A673 (cell line): ENCODE data around the gene KCND3. TPM values are rescaled to one million over a fixed set of nuclear protein-coding genes. Genes with fewer than 3 reads are reported as not detected.

Source experiments
- BruUV-seq: library from RNA; stranded (reverse); fragments of 400-500 nt; replicated peaks from 2 replicates; lab custom pipeline; 2021; lab: Mats Ljungman, UMichigan
- CTCF ChIA-PET: fragments of 300-600 bp; sonication (Branson Sonifier 250); formaldehyde crosslinking; loops from one replicate; lab custom pipeline; 2022; ENCODE audit warnings: antibody characterized with exemption; lab: Charles Lee
- POLR2A ChIA-PET: fragments of 300-600 bp; sonication (Branson Sonifier 250); formaldehyde crosslinking; loops from one replicate; lab custom pipeline; 2022; ENCODE audit warnings: antibody characterized with exemption; ENCODE audit not compliant: low non-redundant PET; lab: Charles Lee
- DNase-seq: peaks from one replicate; pipeline ENCODE4 v3.0.0-alpha.2; 2015; ENCODE audit warnings: low spot score
- H3K27ac ChIP-seq: fragments of 200-600 bp; sonication (generic); 2 replicates; pipeline ENCODE4 v1.5.1; 2016; ENCODE audit warnings: mixed run types, low read depth, mild to moderate bottlenecking, mixed read lengths, antibody characterized with exemption, low read length; ENCODE audit not compliant: poor library complexity, severe bottlenecking
- H3K27me3 ChIP-seq: fragments of 200-600 bp; sonication (generic); replicated peaks from 2 replicates; pipeline ENCODE4 v1.6.1; 2017; ENCODE audit warnings: mixed run types, low read depth, mild to moderate bottlenecking, mixed read lengths, antibody characterized with exemption, low read length; ENCODE audit not compliant: insufficient read depth, poor library complexity
- H3K36me3 ChIP-seq: fragments of 200-600 bp; sonication (generic); 2 replicates; pipeline ENCODE4 v1.6.1; 2016; ENCODE audit warnings: mixed run types, mild to moderate bottlenecking, mixed read lengths, antibody characterized with exemption, low read length; ENCODE audit not compliant: insufficient read depth, poor library complexity, severe bottlenecking
- H3K4me1 ChIP-seq: fragments of 200-600 bp; sonication (generic); 2 replicates; pipeline ENCODE4 v1.6.1; 2017; ENCODE audit warnings: mixed run types, mild to moderate bottlenecking, mixed read lengths, antibody characterized with exemption, low read length; ENCODE audit not compliant: insufficient read depth, poor library complexity, severe bottlenecking
- H3K4me3 ChIP-seq: fragments of 200-600 bp; sonication (generic); 2 replicates; pipeline ENCODE4 v1.5.1; 2016; ENCODE audit warnings: low read depth, mixed run types, mild to moderate bottlenecking, mixed read lengths, low read length; ENCODE audit not compliant: poor library complexity, severe bottlenecking
- H3K9me3 ChIP-seq: fragments of 200-600 bp; sonication (generic); 2 replicates; pipeline ENCODE4 v1.6.1; 2016; ENCODE audit warnings: mixed run types, low read depth, mild to moderate bottlenecking, mixed read lengths, antibody characterized with exemption, low read length; ENCODE audit not compliant: poor library complexity, severe bottlenecking
- EZH2 ChIP-seq: fragments of 200-600 bp; sonication (generic); IDR thresholded peaks from 2 replicates; pipeline ENCODE4 v1.6.1; 2017; ENCODE audit warnings: borderline replicate concordance, low read depth, mild to moderate bottlenecking, mixed read lengths, antibody characterized with exemption, low read length; ENCODE audit not compliant: poor library complexity, severe bottlenecking
- intact Hi-C: fragments of 100-400 bp; cut with micrococcal nuclease; formaldehyde crosslinking; loops from one replicate; pipeline ENCODE4 v1.10.0; 2022; ENCODE audit not compliant: unreplicated experiment
- total RNA-seq: library from RNA; stranded (reverse); gene quantifications from 2 replicates; pipeline ENCODE4 v1.2.3, GENCODE V29; 2021
- TF ChIP-seq, protein P1 (sequence below): fragments of 300-800, 200-600 bp; sonication (generic); conservative IDR thresholded peaks from 2 replicates; pipeline ENCODE4 v1.5.1; 2017; ENCODE audit warnings: low read depth, mild to moderate bottlenecking, antibody characterized with exemption, low read length, moderate library complexity, mixed read lengths

KCND3 gene
- total RNA-seq, 1 experiment from 2014 or later = not detected

GRCh38 chr1:111779546-111779945, 209.9 kb downstream of the KCND3 start:
- ChIA-PET CTCF (no interaction called here), POLR2A (no interaction called here)
- H3K27ac ChIP-seq = no peak overlapping the region
- peaks cover under 1% of the 10 kb centered on the region for H3K27me3 ChIP-seq
- no peak overlapping the region for H3K4me3 ChIP-seq
- BruUV-seq = no TSS peak
- TF ChIP-seq, protein P1, sequence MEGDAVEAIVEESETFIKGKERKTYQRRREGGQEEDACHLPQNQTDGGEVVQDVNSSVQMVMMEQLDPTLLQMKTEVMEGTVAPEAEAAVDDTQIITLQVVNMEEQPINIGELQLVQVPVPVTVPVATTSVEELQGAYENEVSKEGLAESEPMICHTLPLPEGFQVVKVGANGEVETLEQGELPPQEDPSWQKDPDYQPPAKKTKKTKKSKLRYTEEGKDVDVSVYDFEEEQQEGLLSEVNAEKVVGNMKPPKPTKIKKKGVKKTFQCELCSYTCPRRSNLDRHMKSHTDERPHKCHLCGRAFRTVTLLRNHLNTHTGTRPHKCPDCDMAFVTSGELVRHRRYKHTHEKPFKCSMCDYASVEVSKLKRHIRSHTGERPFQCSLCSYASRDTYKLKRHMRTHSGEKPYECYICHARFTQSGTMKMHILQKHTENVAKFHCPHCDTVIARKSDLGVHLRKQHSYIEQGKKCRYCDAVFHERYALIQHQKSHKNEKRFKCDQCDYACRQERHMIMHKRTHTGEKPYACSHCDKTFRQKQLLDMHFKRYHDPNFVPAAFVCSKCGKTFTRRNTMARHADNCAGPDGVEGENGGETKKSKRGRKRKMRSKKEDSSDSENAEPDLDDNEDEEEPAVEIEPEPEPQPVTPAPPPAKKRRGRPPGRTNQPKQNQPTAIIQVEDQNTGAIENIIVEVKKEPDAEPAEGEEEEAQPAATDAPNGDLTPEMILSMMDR = no peak
- TF ChIP-seq EZH2 = no peak
- intact Hi-C loops = no loop called here
- no peaks in the 10 kb centered on the region for H3K36me3 ChIP-seq
- no peaks in the 10 kb centered on the region for H3K4me1 ChIP-seq
- H3K9me3 ChIP-seq = no peaks in the 10 kb centered on the region
- DNase-seq = no peak

DNA sequence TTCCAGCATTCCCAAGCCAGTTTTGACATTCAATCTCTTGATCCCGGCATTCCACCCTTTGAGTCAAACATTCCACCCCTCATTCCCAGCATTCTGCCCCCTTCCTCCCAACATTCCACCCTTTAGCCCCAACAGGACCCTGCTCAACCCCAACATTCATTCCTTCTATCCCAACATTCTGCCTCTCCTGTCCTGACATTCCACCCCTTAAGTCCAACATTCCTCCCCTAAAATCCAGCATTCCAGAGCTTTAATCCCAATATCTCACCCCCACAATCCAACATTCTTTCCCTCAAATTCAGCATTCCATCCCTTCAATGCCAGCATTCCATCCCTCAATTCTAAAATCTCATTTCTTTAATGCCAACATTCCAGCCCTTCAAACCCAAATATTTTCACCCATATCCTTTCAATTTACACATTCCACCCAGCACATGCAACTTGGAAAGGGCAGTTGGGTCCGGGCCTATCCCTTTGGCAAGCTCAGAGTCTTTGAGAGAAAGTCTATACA, 210.9 kb downstream of the KCND3 start:
- DNase-seq = no peak
- Histone ChIP-seq H3K4me3 (no peak overlapping the region), H3K27ac (no peak overlapping the region), H3K4me1 (no peaks in the 10 kb centered on the region), H3K36me3 (no peaks in the 10 kb centered on the region), H3K9me3 (no peaks in the 10 kb centered on the region), H3K27me3 (no peaks in the 10 kb centered on the region)
- TF ChIP-seq EZH2 = no peak
- TF ChIP-seq, protein P1 = no peak
- ChIA-PET POLR2A (no interaction called here), CTCF (no interaction called here)
- intact Hi-C loops = no loop called here
- no TSS peak for BruUV-seq

DNA sequence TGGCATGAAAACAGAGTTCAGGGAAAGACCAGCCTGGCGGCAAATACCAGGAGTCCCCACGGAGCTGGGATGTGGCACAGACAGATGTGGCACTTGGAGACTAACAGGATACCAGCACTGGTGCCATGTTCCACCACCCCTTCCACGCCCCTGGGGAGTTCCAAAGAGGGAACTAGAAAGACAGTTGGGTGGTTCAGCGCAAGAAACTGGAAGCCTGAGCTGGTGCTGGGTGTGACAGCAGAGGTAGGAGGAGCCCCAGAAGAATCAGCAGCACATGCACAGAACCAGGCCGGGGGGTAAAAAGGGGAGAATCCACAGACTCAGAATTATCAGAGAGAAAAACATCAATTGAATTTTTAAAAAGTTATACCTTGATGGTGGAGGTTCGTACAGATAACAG, 211.4 kb downstream of the KCND3 start:
- no peaks in the 10 kb centered on the region for H3K27me3 ChIP-seq
- H3K4me1 ChIP-seq = no peaks in the 10 kb centered on the region
- ChIA-PET CTCF (no interaction called here), POLR2A (no interaction called here)
- H3K27ac ChIP-seq = no peak overlapping the region
- no peaks in the 10 kb centered on the region for H3K9me3 ChIP-seq
- TF ChIP-seq, protein P1 = no peak
- TF ChIP-seq EZH2 = no peak
- intact Hi-C loops = no loop called here
- H3K4me3 ChIP-seq = no peak overlapping the region
- DNase-seq = no peak
- no TSS peak for BruUV-seq
- no peaks in the 10 kb centered on the region for H3K36me3 ChIP-seq
